BLaER1 (cell line): Measurements from ENCODE around the gene APBA2.
"Not testable (repeated sequence)": the region's sequence is repeated elsewhere in the genome, so short reads cannot be mapped to it uniquely, and the experiment has no call there.

Experiments used
- H3K27ac ChIP-seq: shearing (Covaris generic); formaldehyde crosslinking; 2 replicates; pipeline ENCODE4 v1.8.1; 2022
- H3K27me3 ChIP-seq: shearing (Covaris generic); formaldehyde crosslinking; 2 replicates; pipeline ENCODE4 v1.8.1; 2022
- H3K36me3 ChIP-seq: shearing (Covaris generic); formaldehyde crosslinking; 2 replicates; pipeline ENCODE4 v1.8.1; 2022
- H3K4me1 ChIP-seq: shearing (Covaris generic); formaldehyde crosslinking; 2 replicates; pipeline ENCODE4 v1.8.1; 2022
- H3K4me2 ChIP-seq: shearing (Covaris generic); formaldehyde crosslinking; 2 replicates; pipeline ENCODE4 v1.8.1; 2022
- H3K4me3 ChIP-seq: shearing (Covaris generic); formaldehyde crosslinking; 2 replicates; pipeline ENCODE4 v1.8.1; 2022
- H3K9ac ChIP-seq: shearing (Covaris generic); formaldehyde crosslinking; 2 replicates; pipeline ENCODE4 v1.8.1; 2022
- H3K9me3 ChIP-seq: shearing (Covaris generic); formaldehyde crosslinking; 2 replicates; pipeline ENCODE4 v1.8.1; 2022
- H4K20me1 ChIP-seq: shearing (Covaris generic); formaldehyde crosslinking; 2 replicates; pipeline ENCODE4 v1.8.1; 2022
- Cebpa-rat ChIP-seq: shearing (Covaris generic); IDR thresholded peaks from 2 replicates; pipeline ENCODE4 v1.8.1; 2022

APBA2 gene

DNA sequence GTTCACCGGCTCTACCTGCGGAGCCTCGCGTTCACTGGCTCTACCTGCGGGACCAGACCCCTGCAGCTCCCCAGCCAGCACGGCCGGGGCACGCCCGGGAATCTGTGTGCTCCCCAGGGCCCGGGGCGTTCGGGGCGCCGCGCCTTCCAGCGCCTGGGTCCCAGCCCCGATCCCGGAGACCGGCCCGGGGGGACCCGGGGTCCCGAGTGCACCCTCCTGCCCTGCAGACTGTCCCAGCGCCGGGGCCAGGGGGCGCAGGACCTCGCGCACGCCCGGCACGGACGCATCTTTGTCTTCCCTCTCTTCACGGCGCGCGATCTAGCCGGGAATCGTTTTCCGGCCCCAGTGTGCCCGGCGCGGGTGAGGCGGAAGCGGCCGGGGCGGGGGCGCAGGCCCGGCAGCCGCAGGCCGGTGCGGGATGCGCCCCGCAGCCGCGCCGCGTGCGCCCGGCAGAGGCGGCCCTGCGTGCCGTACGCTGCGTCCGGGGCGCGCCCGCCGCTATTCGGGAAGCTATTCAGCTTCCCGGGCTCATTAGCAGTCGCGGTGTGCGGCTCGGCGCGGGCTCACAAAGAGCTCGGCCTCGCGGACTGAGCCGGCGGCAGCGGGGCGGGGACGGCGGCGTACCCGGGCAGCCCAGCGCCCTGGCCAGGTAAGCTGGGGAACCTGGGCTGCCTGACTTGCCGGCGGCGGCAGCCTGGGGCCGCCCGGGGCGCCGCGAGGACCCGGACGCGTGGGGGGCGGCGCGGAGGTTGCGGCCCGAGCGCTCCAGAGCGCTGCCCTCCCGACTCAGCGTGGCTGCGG is at the start of gene APBA2:
Gene APBA2, plus strand, starts transcription at position 345 of the 801 bp plus-strand sequence. CDS start 167,911 bp downstream, outside the sequence.
- Histone ChIP-seq H3K9me3 (0 out of 2 replicates have a peak, but pooled peaks cover 3% of the 10 kb centered on the region), H3K9ac (peak within 1 kb of the TSS; percentile 81), H3K27ac (peak within 1 kb of the TSS; percentile 84), H3K36me3 (no peaks in the 10 kb centered on the region), H3K4me3 (peak within 1 kb of the TSS; percentile 75), H4K20me1 (peaks cover 29% of the 10 kb centered on the region), H3K4me2 (peak within 1 kb of the TSS; percentile 85), H3K4me1 (peaks cover 71% of the 10 kb centered on the region), H3K27me3 (no peaks in the 10 kb centered on the region)
- TF ChIP-seq Cebpa-rat: no peak

DNA sequence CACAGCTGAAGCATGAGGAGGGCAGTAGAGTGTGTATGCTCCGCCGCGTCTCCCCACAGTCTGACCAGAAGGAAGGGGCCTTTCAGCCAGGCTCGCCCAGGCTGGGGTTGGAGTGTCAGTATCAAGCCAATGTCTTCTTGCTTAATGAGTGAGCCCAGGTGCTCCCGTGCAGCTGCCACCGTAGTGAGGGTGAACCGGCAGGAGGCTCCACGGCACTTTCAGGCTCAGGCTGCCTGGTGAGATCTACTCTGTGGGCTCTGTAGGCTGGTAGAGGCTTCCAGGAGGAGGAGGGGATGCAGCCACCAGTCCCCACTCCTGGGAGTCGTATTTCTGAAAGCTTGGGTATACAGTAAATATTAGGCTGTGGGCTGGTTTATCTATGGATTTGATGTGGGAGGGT is 45.5 kb upstream of the APBA2 start:
- not testable (repeated sequence) for H3K27ac ChIP-seq, H4K20me1 ChIP-seq, H3K36me3 ChIP-seq, H3K4me3 ChIP-seq, H3K9ac ChIP-seq, H3K4me2 ChIP-seq, H3K4me1 ChIP-seq, H3K9me3 ChIP-seq, H3K27me3 ChIP-seq

DNA sequence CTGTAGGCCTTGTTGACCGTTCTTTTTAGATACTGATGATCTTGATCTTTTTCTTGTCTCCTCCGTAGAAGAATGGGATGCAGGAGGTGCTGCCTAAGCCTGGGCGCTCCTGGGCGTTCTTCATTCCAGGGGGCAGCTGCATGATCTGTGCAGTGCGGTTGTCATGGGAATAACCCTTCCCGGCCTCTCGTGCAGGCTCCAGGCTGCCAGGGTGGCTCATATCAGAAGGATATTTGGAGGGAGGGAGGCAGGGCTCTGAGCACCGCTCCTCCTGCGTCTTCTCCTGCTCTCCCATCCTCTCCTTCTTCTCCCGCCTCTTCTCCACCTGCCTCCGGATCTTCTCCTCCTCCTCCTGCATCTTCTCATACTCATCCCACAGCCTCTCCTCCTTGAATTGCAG is 43.6 kb upstream of the APBA2 start:
- H3K27me3 ChIP-seq, H4K20me1 ChIP-seq, H3K27ac ChIP-seq, H3K4me1 ChIP-seq, H3K9me3 ChIP-seq, H3K4me3 ChIP-seq, H3K4me2 ChIP-seq, H3K9ac ChIP-seq, H3K36me3 ChIP-seq: not testable (repeated sequence)

DNA sequence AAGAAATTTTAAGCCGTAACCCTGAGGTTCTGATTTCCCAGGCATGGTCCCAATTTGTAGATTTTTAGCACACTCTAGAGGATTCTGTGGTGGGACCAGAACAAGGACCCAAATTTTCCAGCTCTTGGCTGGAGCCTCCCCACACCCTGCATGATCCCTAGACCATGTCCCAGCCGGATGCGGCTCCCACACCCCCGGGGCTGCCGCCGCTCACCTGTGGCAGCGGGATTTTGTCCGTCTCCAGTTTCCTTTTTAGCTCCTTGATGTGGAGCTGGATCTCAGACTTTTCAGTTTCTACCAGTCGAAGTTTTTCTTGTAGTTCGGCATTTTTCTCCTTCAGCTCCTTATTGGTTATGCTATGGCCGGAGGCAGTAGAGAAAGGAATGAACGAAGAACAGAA is 42.3 kb upstream of the APBA2 start:
- not testable (repeated sequence) for H3K9ac ChIP-seq, H4K20me1 ChIP-seq, H3K27ac ChIP-seq, H3K9me3 ChIP-seq, H3K36me3 ChIP-seq, H3K4me1 ChIP-seq, H3K4me2 ChIP-seq, H3K27me3 ChIP-seq, H3K4me3 ChIP-seq

DNA sequence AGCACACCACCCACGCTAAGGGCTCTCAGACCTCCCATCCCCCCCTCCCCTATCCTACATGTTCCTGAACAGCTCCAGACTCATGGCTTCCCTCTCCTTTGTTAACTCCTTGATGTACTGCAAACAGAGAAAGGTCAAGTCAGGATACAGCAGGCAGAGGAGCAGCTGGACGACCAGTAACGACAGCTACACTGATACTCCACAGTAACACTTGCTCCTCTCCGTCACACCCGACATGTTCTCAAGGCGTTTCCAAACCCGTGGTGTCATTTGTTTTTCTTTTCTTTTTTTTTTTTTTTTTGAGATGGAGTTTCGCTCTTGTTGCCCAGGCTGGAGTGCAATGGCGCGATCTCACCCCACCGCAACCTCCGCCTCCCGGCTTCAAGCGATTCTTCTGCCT is 41.6 kb upstream of the APBA2 start:
- not testable (repeated sequence) for H3K9ac ChIP-seq, H3K27ac ChIP-seq, H3K36me3 ChIP-seq, H3K4me2 ChIP-seq, H3K4me1 ChIP-seq, H3K4me3 ChIP-seq, H4K20me1 ChIP-seq, H3K27me3 ChIP-seq, H3K9me3 ChIP-seq

DNA sequence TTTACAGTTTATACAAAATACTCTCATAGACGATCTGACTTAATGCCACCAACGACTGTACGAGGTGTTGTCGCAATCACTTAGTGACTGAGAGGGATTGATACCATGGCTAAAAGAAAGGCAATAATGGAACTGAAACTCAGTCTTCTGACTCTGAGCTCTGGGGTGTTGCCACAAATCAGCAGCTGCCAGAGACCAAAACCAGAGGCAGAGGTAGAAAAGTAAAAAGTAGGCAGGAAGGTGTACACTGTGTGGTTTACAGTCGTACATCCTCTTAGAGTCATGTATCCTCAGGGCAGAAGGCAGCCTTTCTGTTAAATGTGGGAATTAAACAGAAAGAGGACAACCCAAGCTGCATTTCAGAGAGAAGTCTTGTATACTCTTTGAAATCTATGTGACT is 38.5 kb upstream of the APBA2 start:
- not testable (repeated sequence) for H3K9me3 ChIP-seq, H4K20me1 ChIP-seq, H3K27me3 ChIP-seq, H3K4me2 ChIP-seq, H3K27ac ChIP-seq, H3K9ac ChIP-seq, H3K4me3 ChIP-seq, H3K36me3 ChIP-seq, H3K4me1 ChIP-seq

DNA sequence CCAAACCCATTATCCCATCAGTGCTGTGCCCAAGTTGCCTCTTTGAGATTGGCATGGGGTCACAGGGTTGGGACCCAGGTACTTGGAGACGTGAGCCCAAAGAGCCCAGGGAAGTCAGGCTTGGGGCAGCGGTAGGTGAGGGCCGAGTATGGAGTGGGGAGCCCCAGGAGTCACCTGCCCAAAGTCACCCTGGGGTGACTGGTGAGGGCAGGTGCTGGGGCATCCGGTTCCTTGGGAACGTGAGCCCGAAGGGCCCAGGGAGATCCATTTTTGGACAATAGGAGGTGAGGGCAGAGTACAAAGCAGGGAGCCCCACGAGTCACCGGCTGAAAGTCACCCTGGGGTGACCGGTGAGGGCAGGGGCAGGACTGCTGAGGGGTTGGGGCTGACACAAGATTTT is 37.8 kb upstream of the APBA2 start:
- H3K27me3 ChIP-seq, H3K9ac ChIP-seq, H3K4me3 ChIP-seq, H3K4me2 ChIP-seq, H4K20me1 ChIP-seq, H3K4me1 ChIP-seq, H3K36me3 ChIP-seq, H3K27ac ChIP-seq, H3K9me3 ChIP-seq: not testable (repeated sequence)

DNA sequence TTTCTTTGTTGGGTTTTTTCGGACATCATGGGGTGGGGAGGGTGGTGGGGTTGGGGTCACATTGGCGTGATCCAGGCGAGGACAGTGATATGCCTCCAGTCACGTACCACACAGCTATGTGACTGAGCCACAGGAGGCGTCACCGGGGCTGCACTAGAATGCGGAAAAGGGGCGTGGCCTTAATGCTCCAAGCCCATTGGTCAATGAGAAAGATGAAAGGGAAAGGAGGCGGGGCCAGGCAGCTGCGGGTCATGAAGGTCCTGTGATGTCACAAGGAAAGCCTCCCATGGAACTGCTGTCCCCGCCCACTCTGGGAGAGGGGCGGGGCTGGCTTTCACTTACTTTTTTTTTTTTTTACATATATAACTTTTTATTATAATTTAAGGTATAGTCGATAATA is 37.3 kb upstream of the APBA2 start, which contains the start of gene GOLGA6L7:
Gene GOLGA6L7, minus strand, starts transcription at position 124 of the 400 bp plus-strand sequence. Its CDS starts 95 bp downstream, at position 29.
- H3K4me3 ChIP-seq, H3K9ac ChIP-seq, H3K9me3 ChIP-seq, H3K36me3 ChIP-seq, H3K27me3 ChIP-seq, H3K4me2 ChIP-seq, H4K20me1 ChIP-seq, H3K27ac ChIP-seq, H3K4me1 ChIP-seq: not testable (repeated sequence)

DNA sequence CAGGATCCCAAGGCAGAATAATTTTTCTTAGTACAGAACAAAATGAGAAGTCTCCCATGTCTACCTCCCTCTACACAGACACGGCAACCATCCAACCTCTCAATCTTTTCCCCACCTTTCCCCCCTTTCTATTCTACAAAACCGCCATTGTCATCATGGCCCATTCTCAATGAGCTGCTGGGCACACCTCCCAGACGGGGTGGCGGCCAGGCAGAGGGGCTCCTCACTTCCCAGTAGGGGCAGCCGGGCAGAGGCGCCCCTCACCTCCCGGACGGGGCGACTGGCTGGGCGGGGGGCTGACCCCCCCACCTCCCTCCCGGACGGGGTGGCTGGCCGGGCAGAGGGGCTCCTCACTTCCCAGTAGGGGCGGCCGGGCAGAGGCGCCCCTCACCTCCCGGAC is 36.5 kb upstream of the APBA2 start:
- not testable (repeated sequence) for H3K4me2 ChIP-seq, H4K20me1 ChIP-seq, H3K4me3 ChIP-seq, H3K4me1 ChIP-seq, H3K36me3 ChIP-seq, H3K9ac ChIP-seq, H3K9me3 ChIP-seq, H3K27me3 ChIP-seq, H3K27ac ChIP-seq

DNA sequence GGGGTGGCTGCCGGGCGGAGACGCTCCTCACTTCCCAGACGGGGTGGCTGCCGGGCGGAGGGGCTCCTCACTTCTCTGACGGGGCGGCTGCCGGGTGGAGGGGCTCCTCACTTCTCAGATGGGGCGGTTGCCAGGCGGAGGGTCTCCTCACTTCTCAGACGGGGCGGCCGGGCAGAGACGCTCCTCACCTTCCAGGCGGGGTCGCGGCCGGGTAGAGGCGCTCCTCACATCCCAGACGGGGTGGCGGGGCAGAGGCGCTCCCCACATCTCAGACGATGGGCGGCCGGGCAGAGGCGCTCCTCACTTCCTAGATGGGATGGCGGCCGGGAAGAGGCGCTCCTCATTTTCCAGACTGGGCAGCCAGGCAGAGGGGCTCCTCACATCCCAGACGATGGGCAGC is 36.0 kb upstream of the APBA2 start:
- not testable (repeated sequence) for H3K9me3 ChIP-seq, H3K9ac ChIP-seq, H4K20me1 ChIP-seq, H3K27ac ChIP-seq, H3K36me3 ChIP-seq, H3K4me2 ChIP-seq, H3K27me3 ChIP-seq, H3K4me1 ChIP-seq, H3K4me3 ChIP-seq

DNA sequence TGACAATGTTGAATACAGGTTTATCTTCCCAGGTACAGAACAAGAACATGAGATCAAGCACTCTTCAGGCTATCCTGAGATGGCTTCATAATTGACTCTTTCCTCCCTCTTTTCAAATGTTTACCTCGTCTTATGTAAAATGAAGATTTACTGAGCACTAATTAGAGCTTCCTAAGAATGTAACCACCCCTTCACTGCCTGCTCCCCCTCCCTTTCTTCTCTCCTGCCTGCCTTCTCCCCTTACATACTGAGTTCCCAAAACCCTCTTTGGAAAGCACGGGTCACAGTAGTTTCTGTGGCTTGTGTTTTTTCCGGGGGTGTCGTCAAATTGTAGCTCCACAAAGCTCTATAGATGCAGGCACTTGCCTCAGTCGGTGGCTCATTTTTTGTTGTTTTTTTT is 32.1 kb upstream of the APBA2 start:
- H3K27me3 ChIP-seq, H3K4me3 ChIP-seq, H3K27ac ChIP-seq, H3K9ac ChIP-seq, H4K20me1 ChIP-seq, H3K4me1 ChIP-seq, H3K9me3 ChIP-seq, H3K4me2 ChIP-seq, H3K36me3 ChIP-seq: not testable (repeated sequence)

DNA sequence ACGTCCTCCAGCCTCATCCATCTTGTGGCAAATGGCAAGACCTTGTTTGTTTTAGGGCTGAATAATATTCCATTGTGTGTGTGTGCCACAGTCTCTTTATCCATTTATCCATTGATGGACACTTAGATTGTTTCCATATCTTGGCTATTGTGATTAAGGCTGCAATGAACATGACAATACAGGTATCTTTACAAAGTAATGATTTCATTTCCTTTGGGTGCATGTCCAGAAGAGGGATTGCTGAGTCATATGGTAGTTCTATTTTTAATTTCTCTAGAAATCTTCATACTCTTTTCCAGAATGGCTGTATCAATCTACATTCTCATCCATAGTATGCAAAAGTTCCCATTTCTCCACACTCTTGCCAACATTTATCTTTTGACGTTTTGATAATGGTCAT is 31.2 kb upstream of the APBA2 start:
- not testable (repeated sequence) for H4K20me1 ChIP-seq, H3K4me3 ChIP-seq, H3K9me3 ChIP-seq, H3K36me3 ChIP-seq, H3K4me2 ChIP-seq, H3K9ac ChIP-seq, H3K4me1 ChIP-seq, H3K27me3 ChIP-seq, H3K27ac ChIP-seq
